ENCODE data around the gene PCGF3.

GRCh38 chr4:656436-657337 is 48.9 kb upstream of the PCGF3 start:
- TF ChIP-seq POLR2A (IDR thresholded peaks at IDR 0.05; ENCODE audit: low read length): no peak
- TF ChIP-seq GATA1 (IDR thresholded peaks at IDR 0.05; ENCODE audit: low read depth, low read length): no peak

All from erythroblast (primary cell).